ENCODE results near the gene UVSSA. TPM values are rescaled to one million over a fixed set of nuclear protein-coding genes. Genes with fewer than 3 reads are reported as not detected.

UVSSA gene
- 3.4 and 5.8 TPM in 2 replicates for total RNA-seq (2014; rRNA removed; shearing (Covaris generic))

- Histone ChIP-seq H3K27me3 (no peaks in the 10 kb centered on the region), H3K4me3 (peak within 1 kb of the TSS; percentile 84), H3K4me1 (no peaks in the 10 kb centered on the region), H3K27ac (peak within 1 kb of the TSS; percentile 58), H3K9me3 (replicated peaks) (no peaks in the 10 kb centered on the region), H3K36me3 (no peaks in the 10 kb centered on the region)
- DNase-seq: peak; percentile 100
Measured at GRCh38 chr4:1346781-1347409, at the start of gene UVSSA. UVSSA (plus strand) TSS chr4:1347208; CDS start chr4:1348092, 884 bp downstream.

GRCh38 chr4:1297456-1298325 is 49.3 kb upstream of the UVSSA start:
- Histone ChIP-seq H3K36me3 (peaks cover 51% of the 10 kb centered on the region), H3K4me3 (no peak overlapping the region), H3K9me3 (replicated peaks) (no peaks in the 10 kb centered on the region), H3K27ac (no peak overlapping the region), H3K4me1 (0 out of 2 replicates have a peak, but pooled peaks cover 7% of the 10 kb centered on the region), H3K27me3 (no peaks in the 10 kb centered on the region)
- DNase-seq: no peak

GRCh38 chr4:1298461-1298860 is 48.5 kb upstream of the UVSSA start:
- H3K4me3 ChIP-seq: no peak overlapping the region
- 0 out of 2 replicates have a peak, but pooled peaks cover 7% of the 10 kb centered on the region for H3K4me1 ChIP-seq
- no peak overlapping the region for H3K27ac ChIP-seq
- no peaks in the 10 kb centered on the region for H3K27me3 ChIP-seq
- no peak for DNase-seq
- peaks cover 51% of the 10 kb centered on the region for H3K36me3 ChIP-seq
- H3K9me3 ChIP-seq (replicated peaks): no peaks in the 10 kb centered on the region

GRCh38 chr4:1299301-1299860 is 47.6 kb upstream of the UVSSA start:
- H3K9me3 ChIP-seq (replicated peaks): no peaks in the 10 kb centered on the region
- 0 out of 2 replicates have a peak, but pooled peaks cover 7% of the 10 kb centered on the region for H3K4me1 ChIP-seq
- no peak overlapping the region for H3K27ac ChIP-seq
- H3K27me3 ChIP-seq: no peaks in the 10 kb centered on the region
- H3K4me3 ChIP-seq: no peak overlapping the region
- DNase-seq: no peak
- peaks cover 51% of the 10 kb centered on the region for H3K36me3 ChIP-seq

GRCh38 chr4:1300466-1301455 is 46.2 kb upstream of the UVSSA start:
- peaks cover 51% of the 10 kb centered on the region for H3K36me3 ChIP-seq
- H3K27ac ChIP-seq: 0 out of 2 replicates have a peak overlapping the region, but pooled peaks have one; percentile 14
- no peaks in the 10 kb centered on the region for H3K27me3 ChIP-seq
- 0 out of 2 replicates have a peak, but pooled peaks cover 7% of the 10 kb centered on the region for H3K4me1 ChIP-seq
- H3K9me3 ChIP-seq (replicated peaks): no peaks in the 10 kb centered on the region
- peak in 1 of 2 experiments; percentile 17 for DNase-seq
- no peak overlapping the region for H3K4me3 ChIP-seq

- H3K4me3 ChIP-seq: no peak overlapping the region
- H3K36me3 ChIP-seq: peaks cover 42% of the 10 kb centered on the region
- 0 out of 2 replicates have a peak, but pooled peaks cover 7% of the 10 kb centered on the region for H3K4me1 ChIP-seq
- no peak for DNase-seq
- no peaks in the 10 kb centered on the region for H3K9me3 ChIP-seq (replicated peaks)
- no peaks in the 10 kb centered on the region for H3K27me3 ChIP-seq
- H3K27ac ChIP-seq: no peak overlapping the region
Measured at GRCh38 chr4:1302159-1302558, 44.8 kb upstream of the UVSSA start.

- H3K27me3 ChIP-seq: no peaks in the 10 kb centered on the region
- H3K4me1 ChIP-seq: peaks cover 13% of the 10 kb centered on the region; the same call in 1 of the 2 replicates
- DNase-seq: no peak
- H3K4me3 ChIP-seq: no peak overlapping the region
- no peaks in the 10 kb centered on the region for H3K9me3 ChIP-seq (replicated peaks)
- peaks cover 20% of the 10 kb centered on the region for H3K36me3 ChIP-seq
- H3K27ac ChIP-seq: no peak overlapping the region
Measured at GRCh38 chr4:1305261-1305711, 41.7 kb upstream of the UVSSA start.

GRCh38 chr4:1305781-1306455 is 41.1 kb upstream of the UVSSA start:
- Histone ChIP-seq H3K36me3 (peaks cover 13% of the 10 kb centered on the region), H3K9me3 (replicated peaks) (no peaks in the 10 kb centered on the region), H3K27ac (no peak overlapping the region), H3K4me1 (peaks cover 12% of the 10 kb centered on the region; the same call in 1 of the 2 replicates), H3K27me3 (no peaks in the 10 kb centered on the region), H3K4me3 (no peak overlapping the region)
- no peak for DNase-seq

- Histone ChIP-seq H3K36me3 (peaks cover 10% of the 10 kb centered on the region), H3K27ac (no peak overlapping the region), H3K27me3 (no peaks in the 10 kb centered on the region), H3K9me3 (replicated peaks) (no peaks in the 10 kb centered on the region), H3K4me1 (peaks cover 6% of the 10 kb centered on the region; the same call in 1 of the 2 replicates), H3K4me3 (no peak overlapping the region)
- DNase-seq: no peak
Measured at GRCh38 chr4:1307951-1308735, 38.9 kb upstream of the UVSSA start.

- peak; percentile 96 to 98 for DNase-seq
- no peaks in the 10 kb centered on the region for H3K9me3 ChIP-seq (replicated peaks)
- H3K4me1 ChIP-seq: peaks cover 6% of the 10 kb centered on the region; the same call in 1 of the 2 replicates
Measured at GRCh38 chr4:1309261-1310010, 37.6 kb upstream of the UVSSA start.

GRCh38 chr4:1310031-1310795 is 36.8 kb upstream of the UVSSA start:
- Histone ChIP-seq H3K27ac (peak overlapping the region; percentile 0; the same call in 1 of the 2 replicates), H3K9me3 (replicated peaks) (no peaks in the 10 kb centered on the region), H3K27me3 (no peaks in the 10 kb centered on the region), H3K4me1 (peaks cover 6% of the 10 kb centered on the region; the same call in 1 of the 2 replicates), H3K36me3 (peaks cover 27% of the 10 kb centered on the region), H3K4me3 (peak overlapping the region; percentile 52)
- DNase-seq: no peak

More at GRCh38 chr4:1309261-1310010, 37.6 kb upstream of the UVSSA start:
- H3K36me3 ChIP-seq: peaks cover 21% of the 10 kb centered on the region
- peak overlapping the region; percentile 52 for H3K4me3 ChIP-seq
- no peaks in the 10 kb centered on the region for H3K27me3 ChIP-seq
- peak overlapping the region; percentile 2; the same call in 1 of the 2 replicates for H3K27ac ChIP-seq
